Activated CD4-positive, alpha-beta T cell treated with anti-CD3 and anti-CD28 coated beads for 4 hours (primary cell): ENCODE results near the gene ZNF343.

Source experiments
- DNase-seq, 2 donors: peaks; one replicate each; pipeline ENCODE4 v3.0.0-alpha.2; 2020

The ZNF343 gene

DNA sequence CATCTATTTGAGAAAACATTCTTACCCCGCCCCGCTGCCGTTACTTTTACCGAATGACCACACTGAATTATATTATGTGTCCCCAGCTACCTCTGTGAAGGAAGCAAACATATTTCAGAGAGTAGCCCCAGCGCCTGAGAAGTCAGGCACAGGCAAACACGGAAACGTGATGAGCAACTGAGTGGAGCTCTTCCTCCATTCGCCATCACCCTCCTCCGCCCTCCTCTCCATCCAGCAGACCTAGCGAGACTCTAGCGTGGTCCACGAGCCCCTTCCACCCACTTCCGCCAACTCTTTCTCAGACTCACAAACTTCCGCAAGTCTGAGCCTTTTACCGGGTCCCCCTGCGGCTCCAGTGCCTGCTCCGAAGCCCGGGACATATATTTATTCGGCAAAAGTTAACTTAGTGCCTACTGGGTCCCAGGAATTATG, 38.7 kb downstream of the ZNF343 start:
- DNase-seq = peak; percentile 55 to 64

- DNase-seq = no peak
Observed at GRCh38 chr20:2468581-2469407, 39.9 kb downstream of the ZNF343 start.

DNA sequence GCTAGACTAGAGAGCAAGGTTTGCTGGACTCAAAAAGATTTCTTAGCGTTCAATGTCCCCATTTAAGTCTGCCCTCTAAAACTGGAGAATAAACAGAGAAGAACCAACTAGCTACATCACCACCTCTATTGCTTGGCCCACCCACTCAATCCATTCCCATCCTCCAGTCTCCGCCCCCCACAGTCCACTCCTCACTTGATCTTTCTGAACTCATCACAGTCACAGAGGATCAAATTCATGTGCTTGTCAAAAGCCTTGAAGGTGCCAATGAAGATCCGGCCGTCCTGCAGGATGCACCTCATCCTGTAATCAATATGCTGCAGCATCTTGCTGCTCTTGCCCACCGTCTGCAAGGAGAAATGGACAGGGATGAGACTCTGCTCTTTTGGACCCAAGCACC, 41.3 kb downstream of the ZNF343 start:
- DNase-seq = no peak

DNA sequence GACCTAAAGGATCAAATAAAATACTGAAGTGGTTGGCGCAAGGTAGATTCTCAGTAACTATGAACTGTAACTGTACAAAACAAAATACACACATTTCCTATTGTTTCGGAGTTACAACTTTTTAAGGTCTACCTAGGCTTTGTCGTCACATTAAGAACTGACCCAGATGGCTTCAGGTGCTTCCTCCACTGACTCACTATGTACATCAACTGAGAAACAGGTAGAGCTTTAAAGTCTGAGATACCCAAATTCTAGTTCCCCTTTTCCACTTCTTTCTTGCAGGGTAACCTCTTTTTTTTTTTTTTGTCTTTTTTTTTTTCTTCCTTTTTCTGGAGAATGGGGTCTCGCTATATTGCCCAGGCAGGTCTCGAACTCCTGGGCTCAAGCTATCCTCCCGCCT, 43.6 kb downstream of the ZNF343 start:
- DNase-seq = no peak

DNA sequence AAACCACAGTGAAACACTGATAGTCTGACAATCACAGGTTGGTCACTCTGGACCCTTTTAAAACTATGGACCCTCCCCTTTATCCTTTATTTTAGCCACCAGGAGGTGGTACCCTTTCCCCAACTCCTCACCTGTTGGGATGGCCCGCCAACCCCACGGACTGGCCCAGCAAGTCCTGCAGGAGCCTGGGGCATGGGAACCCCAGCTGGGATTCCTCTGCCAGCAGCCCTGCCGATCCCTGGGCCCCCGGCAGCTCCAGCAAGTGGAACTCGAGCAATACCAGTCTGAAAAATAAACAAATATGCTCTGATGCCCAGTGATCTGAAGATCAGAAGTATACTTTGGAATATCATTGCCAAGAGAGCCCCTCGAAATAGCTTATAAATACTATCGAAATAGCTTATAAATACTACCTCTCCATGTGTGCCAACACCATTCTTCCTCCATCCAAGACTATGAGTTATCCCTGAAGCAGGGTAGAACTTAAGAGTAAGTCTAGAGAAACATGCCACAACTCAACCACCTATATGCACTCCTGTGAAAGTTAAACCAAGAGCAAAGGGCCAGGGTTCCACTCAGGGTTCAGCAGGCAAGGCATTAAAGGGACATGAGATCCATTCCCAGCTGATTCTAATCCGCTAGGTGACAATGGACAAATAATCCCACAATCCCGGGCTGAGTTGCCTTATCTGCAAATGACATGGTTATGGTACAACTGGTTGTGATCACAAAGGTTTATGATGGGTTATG, 44.9 kb downstream of the ZNF343 start:
- no peak for DNase-seq

- DNase-seq = no peak
Observed at GRCh38 chr20:2462484-2462883, 46.2 kb downstream of the ZNF343 start.

- no peak for DNase-seq
Observed at GRCh38 chr20:2460752-2461424, 47.8 kb downstream of the ZNF343 start.

- DNase-seq = no peak
Observed at GRCh38 chr20:2459981-2460751, 48.5 kb downstream of the ZNF343 start.

DNA sequence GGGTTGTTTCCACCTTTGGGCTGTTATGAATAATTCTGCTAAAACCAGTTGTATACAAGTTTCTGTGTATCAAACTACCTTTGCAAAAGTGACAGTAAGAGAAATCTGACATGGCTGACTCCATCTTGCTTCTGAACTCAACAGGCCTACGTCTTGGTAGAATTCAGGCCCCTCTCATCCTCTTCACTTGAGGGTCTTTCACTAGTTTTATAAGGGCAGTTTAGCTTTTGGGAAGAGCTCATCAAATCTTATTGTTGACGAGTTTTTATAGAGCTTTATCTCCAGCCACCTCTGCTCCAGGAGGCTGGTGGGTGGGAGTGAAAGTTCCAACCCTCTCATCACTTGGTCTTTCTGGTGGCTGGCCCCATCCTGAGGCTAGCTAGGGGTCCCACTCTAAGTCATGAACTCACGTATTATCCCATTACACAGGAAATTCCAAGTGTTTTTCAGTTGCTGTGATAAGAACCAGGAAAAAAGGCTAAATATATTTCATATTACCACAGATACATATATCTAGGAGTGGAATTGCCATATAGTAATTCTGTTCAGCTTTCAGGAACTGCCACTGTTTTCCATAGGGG, 49.7 kb downstream of the ZNF343 start:
- no peak for DNase-seq

- DNase-seq = no peak
Observed at GRCh38 chr20:2455771-2456497, 52.8 kb downstream of the ZNF343 start.

GRCh38 chr20:2453792-2454191, 54.9 kb downstream of the ZNF343 start:
- DNase-seq = no peak

GRCh38 chr20:2451939-2452732, 56.6 kb downstream of the ZNF343 start:
- DNase-seq = peak; percentile 52 to 72

DNA sequence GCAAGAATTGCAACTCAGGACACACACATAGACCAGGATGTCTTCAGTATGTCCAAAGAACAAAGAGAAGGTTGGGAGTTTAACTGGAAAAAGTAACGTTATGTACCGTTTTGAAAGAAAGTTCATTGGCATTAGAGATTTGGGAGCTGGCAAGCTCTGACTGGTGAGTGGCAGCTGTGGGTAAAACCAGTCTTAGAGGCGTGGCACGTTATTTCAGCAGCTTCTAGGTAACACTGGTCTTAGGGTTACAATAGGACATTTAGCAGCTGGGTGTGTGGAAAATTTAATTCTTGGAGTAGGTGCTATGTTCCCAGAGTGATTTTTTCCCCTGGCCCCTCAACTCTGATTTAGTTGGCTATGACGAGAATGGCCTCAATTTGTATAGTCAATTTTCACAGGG, 57.3 kb downstream of the ZNF343 start:
- DNase-seq = no peak

DNA sequence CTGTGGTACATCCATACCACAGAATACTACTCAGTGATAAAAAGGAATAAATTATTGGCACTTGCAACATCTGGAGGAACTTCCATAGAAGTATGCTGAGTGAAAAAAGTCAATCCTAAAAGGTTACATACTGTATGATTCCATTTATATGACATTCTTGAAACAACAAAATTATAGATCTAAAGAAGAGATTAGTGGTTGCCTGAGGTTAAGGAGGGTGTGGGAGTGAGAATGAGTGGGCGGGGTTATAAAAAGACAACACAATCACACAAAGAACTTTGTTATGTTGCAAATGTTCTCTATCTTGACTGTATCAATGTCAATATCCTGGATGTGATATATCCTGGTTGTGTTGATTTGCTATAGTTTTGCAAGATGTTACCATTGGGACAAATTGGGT, 59.3 kb downstream of the ZNF343 start:
- DNase-seq = no peak

DNA sequence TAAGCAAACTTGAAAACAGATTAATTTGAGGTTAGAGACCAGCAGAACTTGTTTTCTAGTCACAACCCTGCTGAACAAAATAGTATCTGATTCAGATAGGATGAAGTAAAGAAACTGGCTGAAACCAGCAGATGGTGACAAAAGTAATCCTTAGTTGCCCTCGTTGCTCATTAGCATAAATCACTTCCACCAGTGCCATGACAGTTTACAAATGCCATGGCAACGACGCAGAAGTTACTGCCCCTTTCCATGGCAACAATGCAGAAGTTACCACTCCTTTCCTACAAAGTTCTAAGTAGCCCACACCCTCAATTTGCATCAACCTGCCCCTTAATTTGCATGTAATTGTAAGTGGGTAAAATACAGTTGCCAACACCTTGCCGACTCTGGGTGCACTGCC, 61.9 kb downstream of the ZNF343 start:
- no peak for DNase-seq
